CD8-positive, alpha-beta memory T cell (primary cell): Measurements from ENCODE around the gene TNFRSF14. TPM values are rescaled to one million over a fixed set of nuclear protein-coding genes. Genes with fewer than 3 reads are reported as not detected.

ENCODE experiments used
- CTCF ChIA-PET: fragments of 350-600 bp; sonication (Branson Sonifier 250); formaldehyde crosslinking; loops from one replicate; lab custom pipeline; 2021; ENCODE audit warnings: antibody characterized with exemption; lab: Charles Lee
- POLR2A ChIA-PET: fragments of 350-600 bp; sonication (Branson Sonifier 250); formaldehyde crosslinking; loops from one replicate; lab custom pipeline; 2021; ENCODE audit warnings: antibody characterized with exemption; lab: Charles Lee
- DNase-seq, 5 donors: peaks; one replicate each; pipeline versions ENCODE4 v3.0.0 to v3.0.0-alpha.2; 2020 to 2022; ENCODE audit warnings: mixed read lengths in 1 of 5
- H3K27ac ChIP-seq: one replicate; pipeline ENCODE4 v1.7.0; 2013; ENCODE audit warnings: low read depth, mild to moderate bottlenecking, low read length, moderate library complexity
- H3K27me3 ChIP-seq: 2 replicates; pipeline ENCODE4 v1.7.0; 2013; ENCODE audit warnings: low read length, mild to moderate bottlenecking; ENCODE audit not compliant: insufficient read depth, poor library complexity, severe bottlenecking
- H3K36me3 ChIP-seq: 2 replicates; pipeline ENCODE4 v1.7.0; 2013; ENCODE audit warnings: mild to moderate bottlenecking, low read length, moderate library complexity; ENCODE audit not compliant: insufficient read depth
- H3K4me1 ChIP-seq: 2 replicates; pipeline ENCODE4 v1.7.0; 2013; ENCODE audit warnings: mild to moderate bottlenecking, low read length, moderate library complexity; ENCODE audit not compliant: insufficient read depth
- H3K4me3 ChIP-seq: 2 replicates; pipeline ENCODE4 v1.7.0; 2013; ENCODE audit warnings: mild to moderate bottlenecking, low read length
- H3K9me3 ChIP-seq: 2 replicates; pipeline ENCODE4 v1.7.0; 2013; ENCODE audit warnings: mild to moderate bottlenecking, low read length
- H3K27ac Mint-ChIP-seq, 8 donors: one replicate each; pipeline ENCODE4 v1.8.0; 2020 to 2021; ENCODE audit warnings: mixed read lengths in 8 of 8, mild to moderate bottlenecking in 6 of 8, inconsistent platforms in 3 of 8, moderate library complexity in 3 of 8
- H3K27me3 Mint-ChIP-seq, 2 donors: one replicate each; pipeline ENCODE4 v1.8.0; 2020 to 2021; ENCODE audit warnings: mixed read lengths in 2 of 2, mild to moderate bottlenecking in 1 of 2, moderate library complexity in 1 of 2
- H3K36me3 Mint-ChIP-seq, 3 donors: one replicate each; pipeline ENCODE4 v1.8.0; 2020 to 2021; ENCODE audit warnings: mixed read lengths in 3 of 3, inconsistent platforms in 1 of 3, mild to moderate bottlenecking in 1 of 3
- H3K4me1 Mint-ChIP-seq, 3 donors: one replicate each; pipeline ENCODE4 v1.8.0; 2020 to 2021; ENCODE audit warnings: mixed read lengths in 3 of 3, inconsistent platforms in 1 of 3, mild to moderate bottlenecking in 1 of 3
- H3K4me3 Mint-ChIP-seq, 7 donors: one replicate each; pipeline ENCODE4 v1.8.0; 2020 to 2021; ENCODE audit warnings: mixed read lengths in 7 of 7, mild to moderate bottlenecking in 6 of 7, moderate library complexity in 4 of 7, inconsistent platforms in 2 of 7
- H3K9me3 Mint-ChIP-seq, 5 donors: one replicate each; pipeline ENCODE4 v1.8.0; 2020 to 2022; ENCODE audit warnings: mixed read lengths in 5 of 5, mild to moderate bottlenecking in 3 of 5, moderate library complexity in 2 of 5, inconsistent platforms in 1 of 5
- polyA plus RNA-seq: library from polyadenylated mRNA; unstranded; fragments of 300-500 nt; fragmentation: Illumina TruSeq; gene quantifications from one replicate; pipeline ENCODE4 v1.2.3, GENCODE V29; 2021
- total RNA-seq, 2 experiments: library from RNA; stranded (reverse); gene quantifications; one replicate each; pipeline ENCODE4 v1.2.3, GENCODE V29; 2021

The TNFRSF14 gene
- total and polyA plus RNA-seq, 3 experiments from 2014 or later, result 51.6 to 168 (median 164) TPM

DNA sequence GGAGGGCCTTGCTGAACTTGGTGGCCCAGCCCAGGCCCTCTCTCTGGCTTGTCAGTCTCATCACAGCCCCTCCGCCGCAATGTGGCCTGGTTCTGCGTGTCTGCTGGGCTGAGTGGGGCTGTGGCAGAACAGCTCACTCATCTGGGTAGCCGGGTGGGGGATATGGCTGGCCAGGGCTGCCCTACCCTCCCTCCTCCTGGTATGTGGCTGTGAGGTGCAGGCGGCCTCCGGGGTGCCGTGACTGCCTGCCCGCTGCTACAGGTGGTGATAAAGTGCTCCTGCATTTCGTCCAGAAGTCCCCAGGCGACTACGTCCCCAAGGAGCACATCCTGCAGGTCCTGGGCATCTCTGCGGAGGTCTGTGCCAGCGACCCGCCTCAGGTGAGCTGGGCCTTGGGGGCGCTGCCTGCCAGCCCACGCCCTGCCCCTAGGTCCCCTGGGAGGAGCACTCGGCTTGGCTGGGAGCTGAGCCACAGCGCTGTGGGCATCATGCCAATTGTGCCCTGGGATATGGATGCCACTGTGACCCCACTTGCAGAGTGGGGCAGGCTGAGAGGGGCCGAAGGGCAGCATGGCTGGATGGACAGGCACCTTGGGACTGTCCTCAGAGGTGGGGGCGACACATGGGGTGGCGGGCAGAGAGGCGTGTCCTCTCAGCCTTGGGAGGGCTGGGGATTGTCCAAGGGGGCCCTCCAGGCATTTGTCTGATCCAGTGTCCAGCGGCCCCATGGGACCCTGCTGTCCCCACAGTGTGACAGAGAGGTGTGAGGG is 32.7 kb downstream of the TNFRSF14 start:
- Mint-ChIP-seq H3K9me3 (no peaks in the 10 kb centered on the region), H3K27me3 (no peaks in the 10 kb centered on the region), H3K4me3 (peak overlapping the region in 6 of 7 donors; percentile 15 to 72 (median 47)), H3K27ac (peak overlapping the region in 2 of 8 donors; percentile 3 to 65), H3K36me3 (peaks cover 0 to 22% (median 0%) of the 10 kb centered on the region in 3 donors), H3K4me1 (peaks cover 15 to 38% (median 18%) of the 10 kb centered on the region in 3 donors)
- POLR2A ChIA-PET, result no interaction called here
- no peak overlapping the region for H3K4me3 ChIP-seq
- no peaks in the 10 kb centered on the region for H3K36me3 ChIP-seq
- peak in 1 of 5 donors; percentile 46 for DNase-seq
- H3K9me3 ChIP-seq, result no peaks in the 10 kb centered on the region
- H3K27me3 ChIP-seq, result no peaks in the 10 kb centered on the region
- peaks cover 25% of the 10 kb centered on the region for H3K4me1 ChIP-seq
- no peak overlapping the region for H3K27ac ChIP-seq
- CTCF ChIA-PET, result no interaction called here

GRCh38 chr1:2589431-2590232 is 33.5 kb downstream of the TNFRSF14 start:
- peaks cover 0 to 22% (median 0%) of the 10 kb centered on the region in 3 donors for H3K36me3 Mint-ChIP-seq
- no peaks in the 10 kb centered on the region for H3K27me3 Mint-ChIP-seq
- H3K9me3 Mint-ChIP-seq, result no peaks in the 10 kb centered on the region
- peak overlapping the region in 3 of 7 donors; percentile 19 to 28 (median 27) for H3K4me3 Mint-ChIP-seq
- DNase-seq, result peak in 1 of 5 donors; percentile 45
- H3K9me3 ChIP-seq, result no peaks in the 10 kb centered on the region
- no peak overlapping the region for H3K4me3 ChIP-seq
- H3K27ac ChIP-seq, result no peak overlapping the region
- no peaks in the 10 kb centered on the region for H3K27me3 ChIP-seq
- POLR2A ChIA-PET, result no interaction called here
- no peaks in the 10 kb centered on the region for H3K36me3 ChIP-seq
- peaks cover 18% of the 10 kb centered on the region for H3K4me1 ChIP-seq
- H3K27ac Mint-ChIP-seq, result peak overlapping the region in 2 of 8 donors; percentile 4 to 65
- CTCF ChIA-PET, result no interaction called here
- peaks cover 7 to 30% (median 10%) of the 10 kb centered on the region in 3 donors for H3K4me1 Mint-ChIP-seq

GRCh38 chr1:2590233-2591141 is 34.3 kb downstream of the TNFRSF14 start:
- H3K9me3 Mint-ChIP-seq, result no peaks in the 10 kb centered on the region
- Histone ChIP-seq H3K36me3 (no peaks in the 10 kb centered on the region), H3K27ac (no peak overlapping the region), H3K9me3 (no peaks in the 10 kb centered on the region), H3K27me3 (no peaks in the 10 kb centered on the region), H3K4me1 (peaks cover 9% of the 10 kb centered on the region), H3K4me3 (no peak overlapping the region)
- H3K27me3 Mint-ChIP-seq, result no peaks in the 10 kb centered on the region
- POLR2A ChIA-PET, result no interaction called here
- peak in 1 of 5 donors; percentile 48 for DNase-seq
- H3K4me3 Mint-ChIP-seq, result peak overlapping the region in 2 of 7 donors; percentile 12 to 27
- H3K36me3 Mint-ChIP-seq, result peaks cover 0 to 20% (median 0%) of the 10 kb centered on the region in 3 donors
- CTCF ChIA-PET, result no interaction called here
- H3K4me1 Mint-ChIP-seq, result peaks cover under 1 to 21% (median 2%) of the 10 kb centered on the region in 3 donors
- peak overlapping the region in 1 of 8 donors; percentile 4 for H3K27ac Mint-ChIP-seq

- Mint-ChIP-seq H3K27me3 (no peaks in the 10 kb centered on the region), H3K4me1 (peaks cover 0 to 20% (median 0%) of the 10 kb centered on the region in 3 donors)
These were observed 35.0 kb downstream of the TNFRSF14 start for GRCh38 chr1:2591233-2591580.

GRCh38 chr1:2591581-2592261 is 35.5 kb downstream of the TNFRSF14 start:
- DNase-seq, result peak in 1 of 5 donors; percentile 46
- POLR2A ChIA-PET, result no interaction called here

More at GRCh38 chr1:2591233-2591580, 35.0 kb downstream of the TNFRSF14 start:
- peaks cover 0 to 18% (median 0%) of the 10 kb centered on the region in 3 donors for H3K36me3 Mint-ChIP-seq
- CTCF ChIA-PET, result no interaction called here
- Histone ChIP-seq H3K4me3 (no peak overlapping the region), H3K4me1 (peaks cover 9% of the 10 kb centered on the region), H3K36me3 (no peaks in the 10 kb centered on the region), H3K27me3 (no peaks in the 10 kb centered on the region), H3K9me3 (no peaks in the 10 kb centered on the region), H3K27ac (no peak overlapping the region)
- no peaks in the 10 kb centered on the region for H3K9me3 Mint-ChIP-seq
- H3K4me3 Mint-ChIP-seq, result peak overlapping the region in 2 of 7 donors; percentile 20 to 33
- POLR2A ChIA-PET, result no interaction called here
- no peak for DNase-seq
- H3K27ac Mint-ChIP-seq, result peak overlapping the region in 1 of 8 donors; percentile 68

GRCh38 chr1:2592672-2593071 is 36.5 kb downstream of the TNFRSF14 start:
- Histone ChIP-seq H3K9me3 (no peaks in the 10 kb centered on the region), H3K4me3 (no peak overlapping the region), H3K27me3 (no peaks in the 10 kb centered on the region), H3K36me3 (no peaks in the 10 kb centered on the region), H3K4me1 (peaks cover 3% of the 10 kb centered on the region), H3K27ac (no peak overlapping the region)
- Mint-ChIP-seq H3K9me3 (no peaks in the 10 kb centered on the region), H3K4me3 (peak overlapping the region in 1 of 7 donors; percentile 39), H3K36me3 (peaks cover 0 to 15% (median 0%) of the 10 kb centered on the region in 3 donors), H3K4me1 (peaks cover 0 to 14% (median 0%) of the 10 kb centered on the region in 3 donors), H3K27me3 (peaks cover 0 to 1% of the 10 kb centered on the region in 2 donors), H3K27ac (no peak overlapping the region)
- ChIA-PET POLR2A (no interaction called here), CTCF (no interaction called here)
- DNase-seq, result peak in 2 of 5 donors; percentile 16 to 38

More at GRCh38 chr1:2591581-2592261, 35.5 kb downstream of the TNFRSF14 start:
- peaks cover 0 to 20% (median 0%) of the 10 kb centered on the region in 3 donors for H3K4me1 Mint-ChIP-seq
- no peak overlapping the region for H3K27ac ChIP-seq
- H3K27ac Mint-ChIP-seq, result no peak overlapping the region
- peak overlapping the region in 1 of 7 donors; percentile 48 for H3K4me3 Mint-ChIP-seq
- H3K9me3 ChIP-seq, result no peaks in the 10 kb centered on the region
- H3K9me3 Mint-ChIP-seq, result no peaks in the 10 kb centered on the region
- no peaks in the 10 kb centered on the region for H3K36me3 ChIP-seq
- peaks cover 0 to 15% (median 0%) of the 10 kb centered on the region in 3 donors for H3K36me3 Mint-ChIP-seq
- no peaks in the 10 kb centered on the region for H3K27me3 ChIP-seq
- no peak overlapping the region for H3K4me3 ChIP-seq
- H3K4me1 ChIP-seq, result peaks cover 9% of the 10 kb centered on the region
- CTCF ChIA-PET, result no interaction called here
- H3K27me3 Mint-ChIP-seq, result no peaks in the 10 kb centered on the region

DNA sequence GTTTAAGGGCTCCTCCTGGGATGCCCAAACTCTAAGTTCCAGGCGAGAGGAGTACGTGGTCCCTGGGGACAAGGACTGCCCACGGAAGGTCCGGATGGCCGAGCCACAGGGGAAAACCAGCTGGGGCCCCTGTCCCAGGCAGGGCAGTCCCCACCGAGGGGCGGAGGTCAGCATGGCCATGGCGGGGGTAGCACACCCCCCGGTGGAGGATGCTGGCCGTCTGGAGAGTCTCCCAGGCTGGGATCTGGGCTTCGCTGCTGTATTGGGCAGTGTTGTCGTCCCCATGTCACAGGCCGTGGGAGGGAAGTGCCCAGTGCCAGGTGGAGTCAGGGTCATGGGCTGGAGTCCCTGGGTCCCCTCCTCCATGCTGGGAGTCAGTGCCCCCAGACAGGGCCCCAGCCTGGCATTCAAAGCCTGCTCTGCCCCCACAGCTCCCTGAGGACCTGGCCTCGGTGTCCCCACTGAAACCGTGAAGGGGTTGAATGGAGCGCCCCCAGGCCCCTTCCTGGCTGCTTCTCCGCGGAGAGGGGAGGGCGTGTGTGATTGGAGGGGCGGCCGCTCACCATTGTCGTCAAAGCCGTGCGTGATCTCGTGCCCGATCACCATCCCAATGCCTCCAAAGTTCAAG is 37.2 kb downstream of the TNFRSF14 start:
- peaks cover 0 to 15% (median 0%) of the 10 kb centered on the region in 3 donors for H3K36me3 Mint-ChIP-seq
- POLR2A ChIA-PET, result no interaction called here
- DNase-seq, result peak in 1 of 5 donors; percentile 41
- no peaks in the 10 kb centered on the region for H3K4me1 ChIP-seq
- no peaks in the 10 kb centered on the region for H3K9me3 ChIP-seq
- H3K27me3 ChIP-seq, result no peaks in the 10 kb centered on the region
- H3K4me1 Mint-ChIP-seq, result peaks cover 0 to 9% (median 0%) of the 10 kb centered on the region in 3 donors
- peaks cover 0 to under 1% (median 0%) of the 10 kb centered on the region in 5 donors for H3K9me3 Mint-ChIP-seq
- no peak overlapping the region for H3K4me3 ChIP-seq
- no peak overlapping the region for H3K4me3 Mint-ChIP-seq
- H3K36me3 ChIP-seq, result no peaks in the 10 kb centered on the region
- H3K27me3 Mint-ChIP-seq, result peaks cover 0 to 1% of the 10 kb centered on the region in 2 donors
- H3K27ac Mint-ChIP-seq, result no peak overlapping the region
- CTCF ChIA-PET, result no interaction called here
- H3K27ac ChIP-seq, result no peak overlapping the region
